ENCODE data around the gene IFNG.

IFNG gene

GRCh38 chr12:68117661-68118060 is 41.9 kb downstream of the IFNG start:
- Histone ChIP-seq H3K36me3 (ENCODE audit: control insufficient read depth in 2 of 2, insufficient read depth in 2 of 2, low read length in 2 of 2) (no peaks in the 10 kb centered on the region), H3K9ac (ENCODE audit: low read length in 2 of 2) (no peak overlapping the region), H3K4me3 (ENCODE audit: low read length in 2 of 2) (no peak overlapping the region), H3K4me1 (ENCODE audit: control insufficient read depth, insufficient read depth, low read length) (no peaks in the 10 kb centered on the region), H3K27me3 (ENCODE audit: control insufficient read depth in 1 of 2, insufficient read depth in 2 of 2, low read length in 2 of 2) (no peaks in the 10 kb centered on the region), H3K9me3 (ENCODE audit: control insufficient read depth in 2 of 2, low read length in 2 of 2) (no peaks in the 10 kb centered on the region), H3K27ac (ENCODE audit: low read length) (no peak overlapping the region)

GRCh38 chr12:68115281-68115680 is 44.3 kb downstream of the IFNG start:
- Histone ChIP-seq H3K4me1 (ENCODE audit: control insufficient read depth, insufficient read depth, low read length) (no peaks in the 10 kb centered on the region), H3K27ac (ENCODE audit: low read length) (no peak overlapping the region), H3K9ac (ENCODE audit: low read length in 2 of 2) (no peak overlapping the region), H3K9me3 (ENCODE audit: control insufficient read depth in 2 of 2, low read length in 2 of 2) (no peaks in the 10 kb centered on the region), H3K27me3 (ENCODE audit: control insufficient read depth in 1 of 2, insufficient read depth in 2 of 2, low read length in 2 of 2) (no peaks in the 10 kb centered on the region), H3K36me3 (ENCODE audit: control insufficient read depth in 2 of 2, insufficient read depth in 2 of 2, low read length in 2 of 2) (no peaks in the 10 kb centered on the region), H3K4me3 (ENCODE audit: low read length in 2 of 2) (no peak overlapping the region)

GRCh38 chr12:68114606-68115005 is 44.9 kb downstream of the IFNG start:
- H3K27ac ChIP-seq (ENCODE audit: low read length) = no peak overlapping the region
- H3K4me1 ChIP-seq (ENCODE audit: control insufficient read depth, insufficient read depth, low read length) = no peaks in the 10 kb centered on the region
- no peak overlapping the region for H3K9ac ChIP-seq (ENCODE audit: low read length in 2 of 2)
- no peaks in the 10 kb centered on the region for H3K9me3 ChIP-seq (ENCODE audit: control insufficient read depth in 2 of 2, low read length in 2 of 2)
- no peaks in the 10 kb centered on the region for H3K36me3 ChIP-seq (ENCODE audit: control insufficient read depth in 2 of 2, insufficient read depth in 2 of 2, low read length in 2 of 2)
- H3K27me3 ChIP-seq (ENCODE audit: control insufficient read depth in 1 of 2, insufficient read depth in 2 of 2, low read length in 2 of 2) = no peaks in the 10 kb centered on the region
- no peak overlapping the region for H3K4me3 ChIP-seq (ENCODE audit: low read length in 2 of 2)

GRCh38 chr12:68113644-68114043 is 45.9 kb downstream of the IFNG start:
- Histone ChIP-seq H3K4me1 (ENCODE audit: control insufficient read depth, insufficient read depth, low read length) (no peaks in the 10 kb centered on the region), H3K9ac (ENCODE audit: low read length in 2 of 2) (no peak overlapping the region), H3K27me3 (ENCODE audit: control insufficient read depth in 1 of 2, insufficient read depth in 2 of 2, low read length in 2 of 2) (no peaks in the 10 kb centered on the region), H3K9me3 (ENCODE audit: control insufficient read depth in 2 of 2, low read length in 2 of 2) (no peaks in the 10 kb centered on the region), H3K27ac (ENCODE audit: low read length) (no peak overlapping the region), H3K4me3 (ENCODE audit: low read length in 2 of 2) (no peak overlapping the region), H3K36me3 (ENCODE audit: control insufficient read depth in 2 of 2, insufficient read depth in 2 of 2, low read length in 2 of 2) (no peaks in the 10 kb centered on the region)

- Histone ChIP-seq H3K9ac (ENCODE audit: low read length in 2 of 2) (no peak overlapping the region), H3K4me1 (ENCODE audit: control insufficient read depth, insufficient read depth, low read length) (no peaks in the 10 kb centered on the region), H3K36me3 (ENCODE audit: control insufficient read depth in 2 of 2, insufficient read depth in 2 of 2, low read length in 2 of 2) (no peaks in the 10 kb centered on the region), H3K27me3 (ENCODE audit: control insufficient read depth in 1 of 2, insufficient read depth in 2 of 2, low read length in 2 of 2) (no peaks in the 10 kb centered on the region), H3K9me3 (ENCODE audit: control insufficient read depth in 2 of 2, low read length in 2 of 2) (no peaks in the 10 kb centered on the region), H3K27ac (ENCODE audit: low read length) (no peak overlapping the region), H3K4me3 (ENCODE audit: low read length in 2 of 2) (no peak overlapping the region)
These were observed 47.5 kb downstream of the IFNG start for GRCh38 chr12:68111995-68112394.

- no peaks in the 10 kb centered on the region for H3K27me3 ChIP-seq (ENCODE audit: control insufficient read depth in 1 of 2, insufficient read depth in 2 of 2, low read length in 2 of 2)
- H3K4me3 ChIP-seq (ENCODE audit: low read length in 2 of 2) = no peak overlapping the region
- no peak overlapping the region for H3K9ac ChIP-seq (ENCODE audit: low read length in 2 of 2)
- H3K4me1 ChIP-seq (ENCODE audit: control insufficient read depth, insufficient read depth, low read length) = no peaks in the 10 kb centered on the region
- no peaks in the 10 kb centered on the region for H3K9me3 ChIP-seq (ENCODE audit: control insufficient read depth in 2 of 2, low read length in 2 of 2)
- no peaks in the 10 kb centered on the region for H3K36me3 ChIP-seq (ENCODE audit: control insufficient read depth in 2 of 2, insufficient read depth in 2 of 2, low read length in 2 of 2)
- H3K27ac ChIP-seq (ENCODE audit: low read length) = no peak overlapping the region
These were observed 49.9 kb downstream of the IFNG start for GRCh38 chr12:68109444-68110217.

GRCh38 chr12:68109001-68109400 is 50.5 kb downstream of the IFNG start:
- H3K4me1 ChIP-seq (ENCODE audit: control insufficient read depth, insufficient read depth, low read length) = no peaks in the 10 kb centered on the region
- no peak overlapping the region for H3K4me3 ChIP-seq (ENCODE audit: low read length in 2 of 2)
- H3K36me3 ChIP-seq (ENCODE audit: control insufficient read depth in 2 of 2, insufficient read depth in 2 of 2, low read length in 2 of 2) = no peaks in the 10 kb centered on the region
- no peaks in the 10 kb centered on the region for H3K9me3 ChIP-seq (ENCODE audit: control insufficient read depth in 2 of 2, low read length in 2 of 2)
- H3K27ac ChIP-seq (ENCODE audit: low read length) = no peak overlapping the region
- H3K9ac ChIP-seq (ENCODE audit: low read length in 2 of 2) = no peak overlapping the region
- H3K27me3 ChIP-seq (ENCODE audit: control insufficient read depth in 1 of 2, insufficient read depth in 2 of 2, low read length in 2 of 2) = no peaks in the 10 kb centered on the region

- Histone ChIP-seq H3K4me1 (ENCODE audit: control insufficient read depth, insufficient read depth, low read length) (no peaks in the 10 kb centered on the region), H3K4me3 (ENCODE audit: low read length in 2 of 2) (no peak overlapping the region), H3K27ac (ENCODE audit: low read length) (no peak overlapping the region), H3K9ac (ENCODE audit: low read length in 2 of 2) (no peak overlapping the region), H3K36me3 (ENCODE audit: control insufficient read depth in 2 of 2, insufficient read depth in 2 of 2, low read length in 2 of 2) (no peaks in the 10 kb centered on the region), H3K27me3 (ENCODE audit: control insufficient read depth in 1 of 2, insufficient read depth in 2 of 2, low read length in 2 of 2) (no peaks in the 10 kb centered on the region), H3K9me3 (ENCODE audit: control insufficient read depth in 2 of 2, low read length in 2 of 2) (no peaks in the 10 kb centered on the region)
These were observed 52.9 kb downstream of the IFNG start for GRCh38 chr12:68106660-68107059.

GRCh38 chr12:68106160-68106559 is 53.4 kb downstream of the IFNG start:
- no peaks in the 10 kb centered on the region for H3K27me3 ChIP-seq (ENCODE audit: control insufficient read depth in 1 of 2, insufficient read depth in 2 of 2, low read length in 2 of 2)
- no peak overlapping the region for H3K4me3 ChIP-seq (ENCODE audit: low read length in 2 of 2)
- H3K36me3 ChIP-seq (ENCODE audit: control insufficient read depth in 2 of 2, insufficient read depth in 2 of 2, low read length in 2 of 2) = no peaks in the 10 kb centered on the region
- no peak overlapping the region for H3K27ac ChIP-seq (ENCODE audit: low read length)
- no peaks in the 10 kb centered on the region for H3K9me3 ChIP-seq (ENCODE audit: control insufficient read depth in 2 of 2, low read length in 2 of 2)
- H3K9ac ChIP-seq (ENCODE audit: low read length in 2 of 2) = no peak overlapping the region
- H3K4me1 ChIP-seq (ENCODE audit: control insufficient read depth, insufficient read depth, low read length) = no peaks in the 10 kb centered on the region

Measured in stomach smooth muscle (tissue), 2 donors.